Measurements from ENCODE around the gene MTARC1. TPM values are rescaled to one million over a fixed set of nuclear protein-coding genes. Genes with fewer than 3 reads are reported as not detected.

The MTARC1 gene
- total and polyA plus RNA-seq, 12 donors, result 4.4 to 24.4 (median 8.4) TPM

DNA sequence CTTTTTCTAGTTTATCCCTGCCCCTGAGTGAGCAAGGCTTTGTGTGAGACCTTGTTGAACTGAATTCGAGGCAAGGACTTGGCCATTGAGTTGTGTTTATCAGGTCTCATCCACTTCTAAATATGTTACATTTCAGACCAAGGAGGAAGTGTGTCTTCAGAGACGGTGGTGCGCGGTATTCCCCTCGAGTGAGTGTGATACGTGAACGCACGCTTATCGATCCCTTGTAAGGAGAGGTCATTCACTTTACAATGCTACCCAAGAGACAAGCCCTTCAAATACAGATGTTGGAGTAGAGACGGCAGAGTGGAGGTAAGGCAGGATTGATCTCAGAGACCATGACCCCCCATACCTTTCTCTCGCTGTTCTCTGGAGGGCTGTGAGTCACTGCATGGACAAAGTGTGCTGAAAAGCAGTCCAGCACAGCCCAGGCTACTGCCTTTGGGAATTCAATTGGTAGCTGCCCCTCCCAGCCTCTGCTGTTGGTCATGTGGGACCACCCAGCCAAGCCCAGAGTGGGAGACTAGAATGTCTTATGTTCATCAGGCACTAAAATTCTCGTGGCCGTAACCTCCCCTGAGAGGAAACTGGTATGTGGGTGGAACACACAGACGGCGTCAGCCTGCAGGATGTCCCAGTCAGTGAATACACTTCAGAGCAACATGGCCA lies 16.3 kb upstream of the MTARC1 start:
- peaks cover 0 to 90% (median 17%) of the 10 kb centered on the region in 9 donors for H3K36me3 ChIP-seq
- intact Hi-C loops (cut with DNase I), result loop anchor here in 6 of 10 donors (5.0 to 10.0 kb wide), 4 partner anchors 78 to 556 kb away; partner anchors contain the start of gene C1orf115 (in 1 of the 6)
- TF ChIP-seq, protein P1, sequence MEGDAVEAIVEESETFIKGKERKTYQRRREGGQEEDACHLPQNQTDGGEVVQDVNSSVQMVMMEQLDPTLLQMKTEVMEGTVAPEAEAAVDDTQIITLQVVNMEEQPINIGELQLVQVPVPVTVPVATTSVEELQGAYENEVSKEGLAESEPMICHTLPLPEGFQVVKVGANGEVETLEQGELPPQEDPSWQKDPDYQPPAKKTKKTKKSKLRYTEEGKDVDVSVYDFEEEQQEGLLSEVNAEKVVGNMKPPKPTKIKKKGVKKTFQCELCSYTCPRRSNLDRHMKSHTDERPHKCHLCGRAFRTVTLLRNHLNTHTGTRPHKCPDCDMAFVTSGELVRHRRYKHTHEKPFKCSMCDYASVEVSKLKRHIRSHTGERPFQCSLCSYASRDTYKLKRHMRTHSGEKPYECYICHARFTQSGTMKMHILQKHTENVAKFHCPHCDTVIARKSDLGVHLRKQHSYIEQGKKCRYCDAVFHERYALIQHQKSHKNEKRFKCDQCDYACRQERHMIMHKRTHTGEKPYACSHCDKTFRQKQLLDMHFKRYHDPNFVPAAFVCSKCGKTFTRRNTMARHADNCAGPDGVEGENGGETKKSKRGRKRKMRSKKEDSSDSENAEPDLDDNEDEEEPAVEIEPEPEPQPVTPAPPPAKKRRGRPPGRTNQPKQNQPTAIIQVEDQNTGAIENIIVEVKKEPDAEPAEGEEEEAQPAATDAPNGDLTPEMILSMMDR (IDR thresholded peaks at IDR 0.05), result no peak
- no peak for DNase-seq
- 79% methylated on average over 15 of the region's 15 CpGs for WGBS, 2 donors
- no peaks in the 10 kb centered on the region for H3K27me3 ChIP-seq
- H3K9me3 ChIP-seq, result no peaks in the 10 kb centered on the region
- H3K4me1 ChIP-seq, result peaks cover 0 to 39% (median 20%) of the 10 kb centered on the region in 9 donors
- ATAC-seq, result peak in 6 of 8 donors; percentile 21 to 45 (median 34)
- H3K27ac ChIP-seq, result peak overlapping the region in 1 of 10 donors; percentile 10
- no peak overlapping the region for H3K4me3 ChIP-seq

DNA sequence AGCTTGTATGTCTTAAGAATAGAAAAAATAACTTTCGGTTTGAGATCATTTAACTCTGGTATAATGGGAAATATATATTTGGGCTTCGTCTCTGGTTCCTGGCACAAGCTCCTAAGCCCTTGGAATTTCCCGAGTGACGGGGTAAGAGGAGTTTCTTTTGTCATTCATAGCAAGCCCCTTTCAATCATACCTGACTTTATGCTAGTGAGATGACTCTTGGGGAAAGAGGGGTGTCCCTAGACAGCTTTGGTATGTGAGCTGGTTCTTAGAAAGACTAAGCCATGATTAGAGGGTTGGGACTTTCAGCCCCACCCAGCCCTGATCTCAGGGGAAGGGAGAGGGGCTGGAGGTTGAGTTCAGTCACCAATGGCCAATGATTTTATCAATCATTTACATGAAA lies 13.9 kb upstream of the MTARC1 start:
- Histone ChIP-seq H3K27me3 (no peaks in the 10 kb centered on the region), H3K36me3 (peaks cover 0 to 80% (median 17%) of the 10 kb centered on the region in 9 donors), H3K27ac (no peak overlapping the region), H3K4me1 (peaks cover 0 to 32% (median 10%) of the 10 kb centered on the region in 9 donors), H3K4me3 (no peak overlapping the region), H3K9me3 (no peaks in the 10 kb centered on the region)
- intact Hi-C loops (cut with DNase I), result loop anchor here in 6 of 10 donors (5.0 to 10.0 kb wide), 4 partner anchors 81 to 558 kb away; partner anchors contain the start of gene C1orf115 (in 1 of the 6)
- DNase-seq, result no peak
- WGBS, 2 donors, result 83 to 85% methylated on average over 4 of the region's 4 CpGs
- TF ChIP-seq, protein P1 (IDR thresholded peaks at IDR 0.05), result no peak
- no peak for ATAC-seq

DNA sequence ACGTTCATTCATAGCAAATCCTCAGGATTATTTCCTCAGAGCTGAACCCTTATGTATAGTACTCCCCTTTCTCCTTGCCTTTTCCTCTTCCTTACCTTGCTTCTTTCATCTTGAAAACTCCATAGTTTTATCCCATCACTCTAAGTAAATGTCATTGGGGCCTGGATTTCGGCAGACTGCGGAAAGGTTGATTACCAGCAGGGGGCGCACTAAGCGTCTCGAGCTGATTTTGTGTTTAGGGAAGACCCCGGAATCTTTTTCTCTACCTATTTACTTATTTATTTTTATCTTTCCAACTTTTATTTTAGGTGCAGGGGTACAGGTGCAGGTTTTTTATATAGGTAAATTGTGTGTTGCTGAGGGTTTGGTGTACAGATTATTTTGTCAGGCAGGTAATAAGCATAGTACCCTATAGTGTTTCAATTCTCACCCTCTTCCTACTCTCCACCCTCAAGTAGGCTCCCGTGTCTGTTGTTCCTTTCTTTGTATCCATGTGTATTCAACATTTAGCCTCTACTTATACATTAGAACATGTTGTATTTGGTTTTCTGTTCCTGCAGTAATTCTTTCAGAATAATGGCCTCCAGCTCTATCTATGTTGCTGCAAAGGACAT lies 11.4 kb upstream of the MTARC1 start:
- no peak for ATAC-seq
- intact Hi-C loops (cut with DNase I), result loop anchor here in 9 of 10 donors (2.0 to 10.0 kb wide), 8 partner anchors 43 to 561 kb away; partner anchors contain the start of gene C1orf115 (in 1 of the 9)
- TF ChIP-seq, protein P1 (IDR thresholded peaks at IDR 0.05), result peak; percentile 69 to 87 (median 85)
- no peaks in the 10 kb centered on the region for H3K27me3 ChIP-seq
- WGBS, 2 donors, result 38 to 43% methylated on average over 8 of the region's 8 CpGs
- H3K4me3 ChIP-seq, result no peak overlapping the region
- H3K27ac ChIP-seq, result no peak overlapping the region
- peaks cover 0 to 81% (median 16%) of the 10 kb centered on the region in 9 donors for H3K36me3 ChIP-seq
- no peaks in the 10 kb centered on the region for H3K9me3 ChIP-seq
- peaks cover 0 to 18% (median 3%) of the 10 kb centered on the region in 9 donors for H3K4me1 ChIP-seq
- DNase-seq, result peak in 1 of 2 donors; percentile 51

DNA sequence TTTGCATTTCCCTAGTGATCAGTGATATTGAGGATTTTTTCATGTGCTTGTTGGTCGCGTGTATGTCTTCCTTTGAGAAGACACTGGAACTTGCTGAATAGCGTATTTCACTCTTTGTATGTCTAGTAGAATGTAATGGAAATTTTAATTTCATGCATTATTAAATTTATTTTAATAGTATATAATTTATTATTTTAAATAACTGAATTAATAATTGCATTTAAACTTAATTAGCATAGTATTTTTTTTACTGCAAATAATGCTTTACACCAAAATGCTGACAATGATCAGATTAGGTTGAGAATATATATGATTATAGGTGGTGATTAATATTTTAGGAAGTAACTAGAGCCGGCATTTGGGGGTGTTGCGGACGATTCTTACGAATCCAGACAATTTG lies 10.5 kb upstream of the MTARC1 start:
- Histone ChIP-seq H3K27me3 (no peaks in the 10 kb centered on the region), H3K36me3 (peaks cover 0 to 81% (median 7%) of the 10 kb centered on the region in 9 donors), H3K4me1 (peaks cover 0 to 11% (median 3%) of the 10 kb centered on the region in 9 donors), H3K9me3 (no peaks in the 10 kb centered on the region), H3K4me3 (no peak overlapping the region), H3K27ac (no peak overlapping the region)
- intact Hi-C loops (cut with DNase I), result loop anchor here in 9 of 10 donors (2.0 to 10.0 kb wide), 10 partner anchors 27 to 561 kb away; partner anchors contain the start of genes C1orf115 (in 2 of the 9) and MTARC2 (in 1 of the 9)
- ATAC-seq (no peak), DNase-seq (no peak)
- TF ChIP-seq, protein P1 (IDR thresholded peaks at IDR 0.05), result no peak
- 93 to 94% methylated on average over 7 of the region's 7 CpGs for WGBS, 2 donors
